Posterior vena cava (tissue), 2 donors: Measurements from ENCODE around the gene NUDT7. TPM values are rescaled to one million over a fixed set of nuclear protein-coding genes. Genes with fewer than 3 reads are reported as not detected.

Experiments used
- DNase-seq: peaks from one replicate; pipeline ENCODE4 v3.0.0-alpha.2; 2020; ENCODE audit warnings: low spot score
- intact Hi-C, 2 donors: fragments of 100-400 bp; cut with DNase I; formaldehyde crosslinking; loops; one replicate each; pipeline versions ENCODE4 v1.14.1 to v1.14.2; 2022 to 2023
- total RNA-seq, 2 donors: library from RNA; stranded (reverse); fragmentation: NEBNext Ultra II Directional; extraction: Animal tissue kit (Norgen Biotek cat#: 25700); gene quantifications; one replicate each; pipeline ENCODE4 v1.2.1, GENCODE V29; 2021
- donor health status: DM: yes; HTN: yes; CAD: no.
- donor health status: DM: yes; HTN: yes; CAD: no.

Gene NUDT7
- total RNA-seq, 2 donors from 2014 or later = 3.7 to 5.6 TPM

GRCh38 chr16:77711775-77712174, 10.5 kb upstream of the NUDT7 start:
- DNase-seq = no peak

DNA sequence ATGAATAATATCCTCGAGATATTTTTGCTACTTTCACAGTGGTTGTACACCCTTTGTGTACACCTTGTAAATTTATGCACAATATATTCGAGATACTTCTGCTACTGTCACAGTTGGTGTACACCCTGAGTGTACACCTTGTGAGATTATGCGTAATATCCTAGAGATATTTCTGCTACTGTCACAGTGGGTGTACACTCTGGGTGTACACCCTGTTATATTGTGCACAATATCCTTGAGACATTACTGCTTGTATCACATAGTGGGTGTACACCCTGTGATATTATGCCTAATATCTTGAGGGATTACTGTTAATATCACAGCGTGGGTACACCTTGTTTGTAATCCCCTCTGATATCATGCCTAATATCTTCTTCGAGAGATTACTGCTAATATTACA, 7.2 kb upstream of the NUDT7 start:
- intact Hi-C loops = no loop called here
- no peak for DNase-seq

More at GRCh38 chr16:77711775-77712174, 10.5 kb upstream of the NUDT7 start:
- intact Hi-C loops = no loop called here

DNA sequence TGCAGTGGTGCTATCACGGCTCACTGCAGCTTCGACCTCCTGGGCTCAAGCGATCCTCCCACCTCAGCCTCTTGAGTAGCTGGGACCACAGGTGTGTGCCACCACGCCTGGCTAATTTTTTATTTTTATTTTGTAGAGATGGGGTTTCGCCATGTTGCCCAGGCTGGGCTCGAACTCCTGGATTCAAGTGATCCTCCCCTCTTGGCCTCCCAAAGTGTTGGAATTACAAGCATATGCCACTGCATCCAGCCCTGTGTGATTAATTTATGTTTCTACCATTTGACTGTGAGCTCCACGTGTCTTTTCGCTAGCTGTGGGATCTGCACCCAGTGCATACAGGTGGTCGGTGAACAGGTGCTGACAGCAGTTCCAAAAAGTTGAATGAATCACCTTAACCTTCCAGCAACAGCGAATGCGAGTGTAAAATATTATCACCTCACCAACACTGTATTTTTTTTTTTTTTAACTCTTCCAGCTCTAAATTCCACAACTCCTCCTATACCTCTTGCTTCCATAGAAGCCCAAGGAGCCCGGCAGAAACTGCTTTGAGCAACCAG, 484 bp upstream of the NUDT7 start:
- no peak for DNase-seq
- intact Hi-C loops = no loop called here

DNA sequence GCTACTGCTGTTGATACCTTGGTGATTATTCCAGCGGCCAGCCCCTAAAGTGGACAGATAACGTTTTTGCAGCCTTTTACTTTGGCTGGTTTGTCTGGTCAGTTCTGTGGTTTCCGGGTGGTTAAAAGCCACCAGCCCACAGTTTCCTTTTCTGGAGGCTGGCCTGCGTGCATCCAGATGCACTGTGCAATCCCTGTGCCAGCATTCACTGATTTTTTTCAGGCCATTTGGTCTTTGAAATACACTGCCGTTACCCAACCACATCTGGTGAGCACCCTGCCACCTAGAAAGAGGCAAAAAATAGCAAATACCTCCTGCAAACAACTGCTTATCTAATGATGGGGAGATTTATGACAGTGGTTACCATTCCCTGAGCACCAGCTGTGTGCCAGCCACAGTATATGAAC, 797 bp downstream of the NUDT7 start:
- intact Hi-C loops = no loop called here
- DNase-seq = no peak

DNA sequence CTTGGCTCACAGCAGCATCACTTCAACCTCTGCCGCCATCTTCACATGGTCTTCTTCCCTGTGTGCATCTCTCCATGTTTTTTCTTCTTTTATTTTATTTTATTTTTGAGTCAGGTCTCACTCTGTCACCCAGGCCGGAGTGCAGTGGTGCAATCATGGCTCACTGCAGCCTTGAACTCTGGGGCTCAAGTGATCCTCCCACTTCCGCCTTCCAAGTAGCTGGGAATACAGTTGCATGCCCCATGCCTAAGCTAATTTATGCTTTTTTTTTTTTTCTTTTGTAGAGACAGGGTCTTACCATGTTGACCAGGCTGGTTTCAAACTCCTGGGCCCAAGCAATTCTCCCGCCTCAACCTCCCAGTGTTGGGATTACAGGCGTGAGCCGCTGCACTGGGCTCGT, 1.9 kb downstream of the NUDT7 start:
- intact Hi-C loops = no loop called here
- DNase-seq = no peak

- DNase-seq = no peak
- intact Hi-C loops = no loop called here
Observed at GRCh38 chr16:77729951-77730350, 7.6 kb downstream of the NUDT7 start.

DNA sequence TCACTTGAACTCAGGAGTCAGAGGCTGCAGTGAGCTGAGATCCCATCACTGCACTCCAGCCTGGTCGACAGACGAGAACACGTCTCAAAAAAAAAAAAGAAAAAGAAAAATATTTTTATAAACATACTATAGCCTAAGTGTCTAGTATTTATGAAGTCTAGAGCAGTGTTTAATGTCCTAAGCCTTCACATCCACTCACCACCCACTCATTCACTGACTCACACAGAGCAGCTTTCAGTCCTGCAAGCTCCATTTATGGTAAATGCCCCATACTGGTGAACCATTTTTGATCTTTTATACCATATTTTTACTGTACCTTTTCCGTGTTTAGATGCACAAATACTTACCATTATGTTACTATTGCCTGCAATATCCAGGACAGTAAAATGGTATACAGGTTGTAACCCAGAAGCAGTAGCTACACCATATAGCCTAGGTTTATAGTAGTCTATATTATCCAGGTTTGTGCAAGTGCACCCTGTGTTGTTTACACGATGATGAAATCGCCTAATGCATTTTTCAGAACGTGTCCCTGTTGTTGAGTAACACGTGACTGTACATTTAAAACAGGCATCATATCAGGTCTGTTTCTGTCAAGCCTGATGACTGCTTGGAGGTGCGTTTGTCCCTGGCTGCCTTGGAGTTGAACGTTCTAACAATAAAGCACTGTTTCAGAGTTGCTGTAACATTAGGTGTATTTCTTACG, 10.1 kb downstream of the NUDT7 start:
- intact Hi-C loops = no loop called here
- DNase-seq = no peak

- intact Hi-C loops = no loop called here
- no peak for DNase-seq
Observed at GRCh38 chr16:77736879-77737278, 14.6 kb downstream of the NUDT7 start.

- intact Hi-C loops = no loop called here
- DNase-seq = no peak
Observed at GRCh38 chr16:77738706-77739558, 16.6 kb downstream of the NUDT7 start.

- intact Hi-C loops = no loop called here
- DNase-seq = no peak
Observed at GRCh38 chr16:77739559-77739892, 17.2 kb downstream of the NUDT7 start.

DNA sequence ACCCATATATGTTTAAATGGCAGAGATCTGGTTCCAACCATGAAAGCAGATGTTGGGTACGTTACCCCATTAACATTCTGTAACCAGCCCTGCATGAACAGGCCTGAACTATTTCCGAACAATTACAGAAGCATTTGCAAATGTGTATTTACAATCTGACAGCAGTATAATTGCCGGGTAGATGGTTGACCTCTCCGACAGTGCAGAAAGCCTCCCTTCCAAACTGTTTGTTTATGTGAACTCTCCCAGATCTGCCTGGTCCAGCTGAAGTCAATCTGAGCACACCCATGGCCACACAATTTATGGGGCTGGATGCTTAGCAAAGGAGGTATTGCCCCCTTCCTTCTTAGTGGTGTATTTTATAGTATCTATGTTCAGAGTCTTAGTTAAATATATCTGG, 21.8 kb downstream of the NUDT7 start:
- intact Hi-C loops = no loop called here
- DNase-seq = no peak

GRCh38 chr16:77745972-77746371, 23.7 kb downstream of the NUDT7 start:
- no peak for DNase-seq
- intact Hi-C loops = no loop called here

- DNase-seq = no peak
- intact Hi-C loops = no loop called here
Observed at GRCh38 chr16:77748421-77749005, 26.2 kb downstream of the NUDT7 start.

- intact Hi-C loops = no loop called here
- no peak for DNase-seq
Observed at GRCh38 chr16:77749415-77749814, 27.1 kb downstream of the NUDT7 start.

GRCh38 chr16:77758046-77758445, 35.7 kb downstream of the NUDT7 start:
- intact Hi-C loops = no loop called here
- no peak for DNase-seq

DNA sequence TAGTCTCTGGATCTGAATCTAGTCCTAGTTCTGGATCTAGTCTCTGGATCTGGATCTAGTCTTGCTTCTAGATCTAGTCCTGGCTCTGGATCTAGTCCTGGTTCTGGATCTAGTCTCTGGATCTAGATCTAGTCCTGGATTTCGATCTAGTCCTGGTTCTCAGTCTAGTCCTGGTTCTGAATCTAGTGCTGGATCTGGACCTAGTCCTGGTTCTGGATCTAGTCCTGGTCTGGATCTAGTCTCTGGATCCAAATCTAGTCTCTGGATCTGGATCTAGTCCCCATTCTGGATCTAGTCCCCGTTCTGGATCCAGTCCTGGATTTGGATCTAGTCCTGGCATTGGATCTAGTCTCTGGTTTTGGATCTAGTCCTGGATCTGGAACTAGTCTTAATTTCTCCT, 36.2 kb downstream of the NUDT7 start:
- no peak for DNase-seq
- intact Hi-C loops = no loop called here

- no peak for DNase-seq
- intact Hi-C loops = no loop called here
Observed at GRCh38 chr16:77759201-77759600, 36.9 kb downstream of the NUDT7 start.

DNA sequence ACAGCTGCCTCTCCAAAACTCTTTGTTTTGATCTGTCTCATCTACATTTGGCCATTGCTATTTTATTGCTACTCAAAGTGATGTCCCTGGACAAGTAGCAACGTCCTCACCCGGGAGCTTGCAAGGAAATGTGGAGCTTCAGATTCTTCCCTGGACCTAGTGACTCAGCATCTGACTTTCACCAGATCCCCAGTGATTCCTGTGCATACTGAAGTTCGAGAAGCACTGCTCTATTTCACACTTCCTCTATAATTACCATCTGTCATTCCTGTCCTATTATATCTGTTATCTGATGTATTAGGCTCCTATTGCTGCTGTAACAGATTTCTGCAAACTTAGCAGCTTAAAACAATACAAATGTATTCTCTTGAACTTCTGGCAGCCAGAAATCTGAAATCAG, 37.5 kb downstream of the NUDT7 start:
- intact Hi-C loops = no loop called here
- DNase-seq = no peak

DNA sequence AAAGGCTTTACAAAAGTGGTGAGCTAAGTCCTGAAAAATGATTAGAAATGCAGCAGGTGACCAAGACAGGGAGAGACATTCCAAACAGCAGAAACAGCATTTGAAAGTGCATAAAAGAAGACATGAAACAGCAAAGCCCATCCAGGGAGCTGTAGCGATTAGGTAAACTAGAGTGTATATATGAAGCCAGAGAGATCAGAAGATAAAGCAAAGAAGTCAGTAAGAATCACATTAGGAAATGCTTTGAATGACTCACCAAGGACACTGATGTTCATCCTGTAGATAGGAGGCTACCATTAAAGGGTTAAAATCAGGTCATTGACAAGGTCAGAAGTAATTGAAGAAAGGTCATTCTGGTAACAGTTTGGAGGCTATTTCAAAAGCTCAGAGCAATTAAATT, 38.5 kb downstream of the NUDT7 start:
- intact Hi-C loops = no loop called here
- no peak for DNase-seq

- no peak for DNase-seq
- intact Hi-C loops = no loop called here
Observed at GRCh38 chr16:77761204-77761603, 38.9 kb downstream of the NUDT7 start.
